ENCODE results near the gene HHAT.

GRCh38 chr1:210607361-210607760, 278.7 kb downstream of the HHAT start:
- TF ChIP-seq, protein P1, sequence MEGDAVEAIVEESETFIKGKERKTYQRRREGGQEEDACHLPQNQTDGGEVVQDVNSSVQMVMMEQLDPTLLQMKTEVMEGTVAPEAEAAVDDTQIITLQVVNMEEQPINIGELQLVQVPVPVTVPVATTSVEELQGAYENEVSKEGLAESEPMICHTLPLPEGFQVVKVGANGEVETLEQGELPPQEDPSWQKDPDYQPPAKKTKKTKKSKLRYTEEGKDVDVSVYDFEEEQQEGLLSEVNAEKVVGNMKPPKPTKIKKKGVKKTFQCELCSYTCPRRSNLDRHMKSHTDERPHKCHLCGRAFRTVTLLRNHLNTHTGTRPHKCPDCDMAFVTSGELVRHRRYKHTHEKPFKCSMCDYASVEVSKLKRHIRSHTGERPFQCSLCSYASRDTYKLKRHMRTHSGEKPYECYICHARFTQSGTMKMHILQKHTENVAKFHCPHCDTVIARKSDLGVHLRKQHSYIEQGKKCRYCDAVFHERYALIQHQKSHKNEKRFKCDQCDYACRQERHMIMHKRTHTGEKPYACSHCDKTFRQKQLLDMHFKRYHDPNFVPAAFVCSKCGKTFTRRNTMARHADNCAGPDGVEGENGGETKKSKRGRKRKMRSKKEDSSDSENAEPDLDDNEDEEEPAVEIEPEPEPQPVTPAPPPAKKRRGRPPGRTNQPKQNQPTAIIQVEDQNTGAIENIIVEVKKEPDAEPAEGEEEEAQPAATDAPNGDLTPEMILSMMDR (IDR thresholded peaks at IDR 0.05; ENCODE audit: low read length) = no peak
- no peak for TF ChIP-seq EZH2 (optimal IDR thresholded peaks at IDR 0.05; ENCODE audit: low read depth, low read length)

Measured in MM.1S (cell line).